Hematopoietic multipotent progenitor cell treated with erythropoietin and hydrocortisone succinate and interleukin-3 and kit ligand, for 6 days (in vitro differentiated cells): ENCODE measurements around the gene SMG6.
"Not testable (repeated sequence)": the region's sequence is repeated elsewhere in the genome, so short reads cannot be mapped to it uniquely, and the experiment has no call there.

Experiments used
- DNase-seq: peaks from one replicate; pipeline ENCODE4 v3.0.0-alpha.2; 2015

SMG6 gene

GRCh38 chr17:2227025-2227699, 76.4 kb downstream of the SMG6 start:
- DNase-seq: no peak

GRCh38 chr17:2223617-2223927, 80.0 kb downstream of the SMG6 start:
- DNase-seq: no peak

- no peak for DNase-seq
These were observed 80.5 kb downstream of the SMG6 start for GRCh38 chr17:2222901-2223616.

- DNase-seq: no peak
These were observed 81.3 kb downstream of the SMG6 start for GRCh38 chr17:2222301-2222700.

- no peak for DNase-seq
These were observed 85.2 kb downstream of the SMG6 start for GRCh38 chr17:2218426-2218825.

- DNase-seq: peak; percentile 83
These were observed 87.8 kb downstream of the SMG6 start for GRCh38 chr17:2215616-2216364.

- DNase-seq: peak; percentile 40
These were observed 88.5 kb downstream of the SMG6 start for GRCh38 chr17:2214929-2215615.

GRCh38 chr17:2214047-2214928, 89.3 kb downstream of the SMG6 start:
- peak; percentile 55 for DNase-seq

GRCh38 chr17:2213291-2213960, 90.2 kb downstream of the SMG6 start:
- DNase-seq: no peak

GRCh38 chr17:2212400-2212981, 91.1 kb downstream of the SMG6 start:
- no peak for DNase-seq

GRCh38 chr17:2211661-2212399, 91.8 kb downstream of the SMG6 start:
- DNase-seq: no peak

GRCh38 chr17:2210726-2211125, 92.9 kb downstream of the SMG6 start:
- DNase-seq: no peak

GRCh38 chr17:2207815-2208515, 95.6 kb downstream of the SMG6 start:
- DNase-seq: no peak

- DNase-seq: no peak
These were observed 99.2 kb downstream of the SMG6 start for GRCh38 chr17:2204393-2204792.

GRCh38 chr17:2203818-2204217, 99.8 kb downstream of the SMG6 start:
- DNase-seq: no peak

GRCh38 chr17:2202996-2203575, 100.5 kb downstream of the SMG6 start:
- no peak for DNase-seq

- DNase-seq: no peak
These were observed 101.1 kb downstream of the SMG6 start for GRCh38 chr17:2202302-2202995.

- not testable (repeated sequence) for DNase-seq
These were observed 104.2 kb downstream of the SMG6 start for GRCh38 chr17:2199386-2199785.

GRCh38 chr17:2198927-2199326, 104.7 kb downstream of the SMG6 start:
- DNase-seq: no peak
